ENCODE data around the gene GP5. TPM values are rescaled to one million over a fixed set of nuclear protein-coding genes. Genes with fewer than 3 reads are reported as not detected.

Gene GP5
- total and polyA plus RNA-seq, 2 donors (not counting 1 experiment from before 2014, with no cell fraction given): 0.01 to 0.15 TPM

DNA sequence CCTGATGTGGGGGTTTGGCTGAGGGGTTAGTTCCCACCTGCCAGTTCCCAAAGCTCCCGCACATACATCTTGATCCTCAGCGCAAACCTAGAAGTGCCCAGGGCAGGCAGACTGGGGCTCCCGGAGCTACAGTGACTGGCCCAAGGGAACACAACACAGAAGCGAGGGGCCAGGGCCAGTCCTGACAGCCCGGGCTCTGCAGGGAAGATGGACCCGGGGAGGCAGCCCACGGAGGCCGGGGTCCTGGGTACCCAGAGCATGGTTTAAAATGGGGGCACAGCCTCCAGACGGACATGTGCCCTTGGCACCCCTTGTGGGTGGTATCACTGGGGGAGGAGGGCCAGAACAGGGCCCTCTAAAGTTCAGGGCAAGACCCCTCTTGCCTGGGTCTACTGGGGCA is 53.0 kb downstream of the GP5 start:
- peaks cover 19% of the 10 kb centered on the region for H3K27me3 Mint-ChIP-seq
- Histone ChIP-seq H2AFZ (ENCODE audit: insufficient read depth, low read depth, low read length, poor library complexity, severe bottlenecking) (no peak overlapping the region), H3K4me2 (replicated peaks; ENCODE audit: low read depth, low read length, poor library complexity, severe bottlenecking) (no peak overlapping the region), H4K20me1 (ENCODE audit: control insufficient read depth, insufficient read depth, low read length, poor library complexity, severe bottlenecking) (no peaks in the 10 kb centered on the region), H3K4me1 (ENCODE audit: control insufficient read depth in 2 of 2, insufficient read depth in 2 of 2, low read length in 2 of 2) (peaks cover 0 to 3% of the 10 kb centered on the region in 2 donors), H3K36me3 (replicated peaks in 1 of 2; ENCODE audit: control extremely low read depth in 1 of 2, control insufficient read depth in 1 of 2, extremely low read depth in 1 of 2, insufficient read depth in 2 of 2, low read length in 1 of 2) (no peaks in the 10 kb centered on the region), H3K4me3 (ENCODE audit: control extremely low read depth in 1 of 5, extremely low read depth in 1 of 5, insufficient read depth in 1 of 5, low read depth in 2 of 5, low read length in 4 of 5) (no peak overlapping the region), H3K27ac (ENCODE audit: low read length in 2 of 2) (no peak overlapping the region), H3K9ac (ENCODE audit: low read length) (no peak overlapping the region), H3K9me3 (ENCODE audit: control extremely low read depth in 1 of 3, control insufficient read depth in 2 of 3, insufficient read depth in 1 of 3, low read length in 2 of 3) (no peaks in the 10 kb centered on the region), H3K27me3 (replicated peaks in 1 of 4; ENCODE audit: control extremely low read depth in 1 of 4, control insufficient read depth in 3 of 4, insufficient read depth in 4 of 4, low read length in 3 of 4) (peaks cover 0 to 17% (median 0%) of the 10 kb centered on the region in 4 experiments), H3K79me2 (ENCODE audit: control insufficient read depth, insufficient read depth, low read length) (no peaks in the 10 kb centered on the region)
- no peak for TF ChIP-seq EZH2 (IDR thresholded peaks at IDR 0.05; ENCODE audit: borderline replicate concordance, insufficient read depth, low read depth, low read length, poor library complexity, severe bottlenecking)
- TF ChIP-seq, protein P1, sequence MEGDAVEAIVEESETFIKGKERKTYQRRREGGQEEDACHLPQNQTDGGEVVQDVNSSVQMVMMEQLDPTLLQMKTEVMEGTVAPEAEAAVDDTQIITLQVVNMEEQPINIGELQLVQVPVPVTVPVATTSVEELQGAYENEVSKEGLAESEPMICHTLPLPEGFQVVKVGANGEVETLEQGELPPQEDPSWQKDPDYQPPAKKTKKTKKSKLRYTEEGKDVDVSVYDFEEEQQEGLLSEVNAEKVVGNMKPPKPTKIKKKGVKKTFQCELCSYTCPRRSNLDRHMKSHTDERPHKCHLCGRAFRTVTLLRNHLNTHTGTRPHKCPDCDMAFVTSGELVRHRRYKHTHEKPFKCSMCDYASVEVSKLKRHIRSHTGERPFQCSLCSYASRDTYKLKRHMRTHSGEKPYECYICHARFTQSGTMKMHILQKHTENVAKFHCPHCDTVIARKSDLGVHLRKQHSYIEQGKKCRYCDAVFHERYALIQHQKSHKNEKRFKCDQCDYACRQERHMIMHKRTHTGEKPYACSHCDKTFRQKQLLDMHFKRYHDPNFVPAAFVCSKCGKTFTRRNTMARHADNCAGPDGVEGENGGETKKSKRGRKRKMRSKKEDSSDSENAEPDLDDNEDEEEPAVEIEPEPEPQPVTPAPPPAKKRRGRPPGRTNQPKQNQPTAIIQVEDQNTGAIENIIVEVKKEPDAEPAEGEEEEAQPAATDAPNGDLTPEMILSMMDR (IDR thresholded peaks at IDR 0.05): no peak
- ATAC-seq (ENCODE audit: low read depth) (no peak), DNase-seq (no peak)
- ChIA-PET POLR2A (no interaction called here), CTCF (interaction anchor here (0.6 to 6.7 kb wide), 10 partner anchors 11 to 684 kb away, joined by 3 to 112 read pairs (median 4); no protein-coding TSS in a partner anchor)
- intact Hi-C loops (cut with micrococcal nuclease): no loop called here
- H3K27ac Mint-ChIP-seq: no peak overlapping the region
- H3K4me1 Mint-ChIP-seq: peaks cover 8% of the 10 kb centered on the region
- H3K9me3 Mint-ChIP-seq (ENCODE audit: insufficient read depth): no peaks in the 10 kb centered on the region
- H3K4me3 Mint-ChIP-seq: no peak overlapping the region
- WGBS (ENCODE audit: insufficient coverage): 94% methylated on average over 8 of the region's 9 CpGs

Other genes with a start within 250 kb of the GP5 start
- not detected in 2 replicates for gene CPN2, start 47.9 kb downstream of the GP5 start, total RNA-seq
- not detected in 2 replicates for gene CPN2, start 47.9 kb downstream of the GP5 start, polyA plus RNA-seq
- not detected in 2 replicates for gene LRRC15, start 29.5 kb downstream of the GP5 start, total RNA-seq
- gene LRRC15, start 29.5 kb downstream of the GP5 start, polyA plus RNA-seq: not detected in 2 replicates
- 61.0 and 61.1 TPM in 2 replicates for gene ATP13A3, start 87.7 kb upstream of the GP5 start, total RNA-seq
- 6.1 and 12.2 TPM in 2 replicates for gene ATP13A3, start 87.7 kb upstream of the GP5 start, polyA plus RNA-seq
- 7.5 and 8.2 TPM in 2 replicates for gene TMEM44, start 234.2 kb upstream of the GP5 start, total RNA-seq
- 2.8 and 4.1 TPM in 2 replicates for gene TMEM44, start 234.2 kb upstream of the GP5 start, polyA plus RNA-seq